H1 (cell line): ENCODE data around the gene TLCD3B. TPM values are rescaled to one million over a fixed set of nuclear protein-coding genes. Genes with fewer than 3 reads are reported as not detected.

Source experiments
- ATF3 ChIP-seq: IDR thresholded peaks from 2 replicates; pipeline ENCODE4 v1.6.1; 2011; ENCODE audit warnings: low read depth, mild to moderate bottlenecking, low read length; ENCODE audit not compliant: insufficient read depth
- BCL11A ChIP-seq, 2 experiments: IDR thresholded peaks; one replicate each; pipeline ENCODE4 v1.6.1; 2011; ENCODE audit warnings: low read depth in 2 of 2, low read length in 2 of 2, mild to moderate bottlenecking in 2 of 2
- BRCA1 ChIP-seq: IDR thresholded peaks from 2 replicates; pipeline ENCODE4 v1.6.1; 2012; ENCODE audit warnings: low read depth, low read length, improper control_type of control experiment
- CHD7 ChIP-seq: fragments of 300-600 bp; sonication (generic); IDR thresholded peaks from 2 replicates; pipeline ENCODE4 v1.7.1; 2012; ENCODE audit warnings: low read length, moderate library complexity, mild to moderate bottlenecking, inconsistent platforms; ENCODE audit not compliant: insufficient replicate concordance
- KDM5A ChIP-seq: fragments of 200-600 bp; IDR thresholded peaks from 2 replicates; pipeline ENCODE4 v1.7.1; 2012; ENCODE audit warnings: mild to moderate bottlenecking, low read length, inconsistent platforms, mixed read lengths
- MAFK ChIP-seq: IDR thresholded peaks from 2 replicates; pipeline ENCODE4 v1.6.1; 2012; ENCODE audit warnings: low read depth, mild to moderate bottlenecking, improper control_type of control experiment, low read length
- MAX ChIP-seq: IDR thresholded peaks from 2 replicates; pipeline ENCODE4 v1.6.1; 2012; ENCODE audit warnings: inconsistent platforms
- NANOG ChIP-seq: IDR thresholded peaks from 2 replicates; pipeline ENCODE4 v1.6.1; 2011; ENCODE audit warnings: low read length, low read depth, mild to moderate bottlenecking, inconsistent platforms; ENCODE audit not compliant: insufficient read depth, poor library complexity, severe bottlenecking
- RBBP5 ChIP-seq: IDR thresholded peaks from 2 replicates; pipeline ENCODE4 v1.7.1; 2012; ENCODE audit warnings: low read depth, mild to moderate bottlenecking, inconsistent platforms, low read length, moderate library complexity, borderline replicate concordance
- SIN3A ChIP-seq, 2 experiments: IDR thresholded peaks in 1 of 2; conservative IDR thresholded peaks in 1 of 2; 2 replicates each; pipeline ENCODE4 v1.6.1; 2011 to 2012; ENCODE audit warnings: low read length in 2 of 2, improper control_type of control experiment in 1 of 2, low read depth in 1 of 2, mild to moderate bottlenecking in 1 of 2
- TEAD4 ChIP-seq: IDR thresholded peaks from 2 replicates; pipeline ENCODE4 v1.6.1; 2012; ENCODE audit warnings: low read depth, low read length, inconsistent platforms, mixed read lengths
- polyA plus RNA-seq, 7 experiments: library from polyadenylated mRNA; depleted of rRNA in 3 of 7; stranded (reverse) in 5 of 7; unstranded in 2 of 7; fragments of >200 nt in 5 of 7; fragments of 200-250 nt in 2 of 7; gene quantifications; 1 replicate in 5 of 7; 2 replicates in 1 of 7; 4 replicates in 1 of 7; pipeline versions ENCODE4 v1.2.1 to v1.2.3, GENCODE V29; 2011 to 2013; ENCODE audit warnings: missing spikeins in 2 of 7, mixed read lengths in 2 of 7
- total RNA-seq: library from RNA; stranded (reverse); fragmentation: NEBNext Ultra II Directional; extraction: Animal tissue kit (Norgen Biotek cat#: 25700); gene quantifications from 2 replicates; pipeline ENCODE4 v1.2.1, GENCODE V29; 2021

The TLCD3B gene
- total and polyA plus RNA-seq, 2 of the 8 experiments (the other 6 are each of a cell fraction or from before 2014, with no cell fraction given), result 15.2 to 26.9 TPM

GRCh38 chr16:30033270-30033669, 2.2 kb upstream of the TLCD3B start (continued):
- TF ChIP-seq CHD7, result no peak
- TF ChIP-seq MAFK, result no peak
- no peak for TF ChIP-seq ATF3
- no peak for TF ChIP-seq SIN3A (conservative IDR thresholded peaks at IDR 0.05 in 1 of 2, IDR thresholded peaks at IDR 0.05 in 1 of 2; ENCODE audit: low read depth in 1 of 2, low read length in 2 of 2)
- no peak for TF ChIP-seq MAX
- no peak for TF ChIP-seq RBBP5
- TF ChIP-seq BCL11A (IDR thresholded peaks at IDR 0.05; ENCODE audit: low read depth in 2 of 2, low read length in 2 of 2), result no peak
- no peak for TF ChIP-seq TEAD4
- no peak for TF ChIP-seq NANOG
- no peak for TF ChIP-seq BRCA1
- TF ChIP-seq KDM5A, result no peak
